T-helper 22 cell (primary cell): ENCODE results near the gene CLEC10A.
"Not testable (repeated sequence)": the region's sequence is repeated elsewhere in the genome, so short reads cannot be mapped to it uniquely, and the experiment has no call there.

Source experiments
- DNase-seq: peaks from one replicate; pipeline ENCODE4 v3.0.0-alpha.2; 2020; ENCODE audit warnings: low read depth

CLEC10A gene

DNA sequence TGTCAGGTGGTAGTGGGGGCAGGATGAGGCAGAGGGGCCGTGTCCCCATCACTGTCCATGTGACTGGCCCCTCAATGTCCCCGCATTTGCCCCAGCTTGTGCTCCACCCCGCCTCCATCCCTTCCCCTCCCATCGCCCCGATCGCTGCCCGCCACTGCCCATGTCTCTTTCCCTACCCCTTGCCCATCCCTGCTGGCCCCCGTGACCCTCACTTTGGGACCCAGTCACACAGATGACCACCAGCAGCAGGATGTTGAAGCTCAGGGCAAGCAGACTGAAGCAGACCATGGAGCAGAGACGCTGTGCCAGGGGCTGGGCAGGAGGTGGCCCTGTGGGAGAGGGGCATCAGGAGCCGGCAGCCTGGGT lies 28.5 kb upstream of the CLEC10A start:
- DNase-seq, result no peak

DNA sequence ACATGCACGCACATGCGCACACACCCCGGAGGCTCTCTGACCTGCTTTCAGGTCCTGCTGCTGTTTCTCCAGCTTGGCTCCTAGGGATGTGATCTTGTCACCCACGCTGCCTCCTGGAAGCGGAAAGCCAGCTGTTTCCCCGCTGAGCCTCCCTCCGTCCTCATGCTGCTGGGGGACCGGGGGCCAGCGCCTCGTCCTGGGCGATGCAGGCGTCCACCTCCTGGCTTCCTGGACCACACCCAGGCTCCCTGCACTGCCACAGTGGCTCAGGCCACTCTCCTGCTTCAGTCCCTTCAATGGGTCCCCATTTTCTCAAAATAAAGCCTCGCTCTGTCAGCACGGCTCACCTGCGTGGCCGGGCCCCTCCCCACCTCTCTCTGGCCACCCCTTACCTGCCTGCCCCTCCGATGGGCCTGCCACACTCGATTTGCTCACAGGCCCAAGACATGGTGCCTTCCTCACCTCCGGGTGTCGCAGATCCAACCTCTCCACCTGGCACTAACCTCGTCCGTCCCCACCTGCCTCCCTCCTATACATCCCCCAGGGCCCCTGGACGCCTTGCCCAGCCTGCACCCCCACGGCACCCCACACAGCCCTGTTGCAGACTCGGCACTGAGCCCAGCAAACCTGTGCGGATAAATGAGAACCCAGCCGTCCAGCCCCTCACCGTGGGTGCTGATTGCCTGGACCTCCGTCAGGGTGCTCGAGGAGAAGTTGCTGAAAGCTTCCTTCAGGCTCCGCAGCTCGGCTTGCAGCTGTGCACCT lies 27.9 kb upstream of the CLEC10A start:
- no peak for DNase-seq

DNA sequence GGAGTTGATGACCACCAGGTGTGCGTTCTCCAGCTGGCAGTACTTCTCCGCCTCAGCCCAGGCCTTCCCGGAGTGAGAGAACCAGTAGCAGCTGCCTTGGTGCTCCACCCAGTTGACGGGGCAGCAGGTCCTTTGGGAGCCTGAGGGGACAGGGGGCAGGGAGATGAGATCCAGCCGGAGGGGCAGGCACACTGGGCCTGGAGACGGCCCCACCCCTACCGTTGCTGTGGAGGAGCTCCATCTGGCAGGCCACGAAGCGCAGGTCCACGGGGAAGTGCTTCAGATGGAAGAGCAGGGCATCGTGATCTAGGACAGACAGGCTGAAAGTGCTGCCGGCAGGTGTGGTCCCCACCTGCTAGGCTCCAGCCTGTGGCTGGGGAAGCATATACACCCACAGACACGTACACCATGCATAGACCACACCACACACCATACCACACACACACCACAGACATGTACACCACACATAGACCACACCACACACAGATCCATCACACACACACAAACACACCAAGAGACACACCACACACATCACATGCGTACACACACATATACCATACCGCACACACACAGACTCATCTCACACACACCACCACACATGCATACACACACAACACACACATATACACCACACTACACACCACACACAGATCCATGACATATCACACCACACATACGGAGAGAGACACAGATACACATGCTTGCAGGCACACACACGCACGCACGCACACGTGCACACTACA lies 27.1 kb upstream of the CLEC10A start:
- no peak for DNase-seq

- DNase-seq, result no peak
These were observed 22.4 kb upstream of the CLEC10A start for GRCh38 chr17:7102421-7102820.

DNA sequence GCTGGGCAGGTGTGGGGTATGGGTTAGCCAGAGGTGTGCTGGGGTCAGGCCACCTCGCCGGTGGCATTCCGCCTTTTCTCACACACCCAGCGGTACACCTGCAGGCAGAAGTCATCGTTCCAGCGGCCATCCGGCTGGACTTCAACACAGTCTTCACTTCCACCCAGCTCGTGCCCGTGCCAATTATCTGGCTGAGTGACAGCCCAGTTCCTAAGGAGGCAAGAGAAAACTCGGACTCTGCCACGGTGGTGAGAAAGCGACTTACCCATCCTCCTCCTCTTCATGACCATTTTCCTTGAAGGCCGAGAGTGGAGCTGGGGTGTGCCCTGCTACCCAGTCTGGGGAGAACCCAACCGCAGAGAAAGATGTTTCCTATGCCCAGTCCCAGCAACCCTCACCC lies 21.5 kb upstream of the CLEC10A start:
- no peak for DNase-seq

DNA sequence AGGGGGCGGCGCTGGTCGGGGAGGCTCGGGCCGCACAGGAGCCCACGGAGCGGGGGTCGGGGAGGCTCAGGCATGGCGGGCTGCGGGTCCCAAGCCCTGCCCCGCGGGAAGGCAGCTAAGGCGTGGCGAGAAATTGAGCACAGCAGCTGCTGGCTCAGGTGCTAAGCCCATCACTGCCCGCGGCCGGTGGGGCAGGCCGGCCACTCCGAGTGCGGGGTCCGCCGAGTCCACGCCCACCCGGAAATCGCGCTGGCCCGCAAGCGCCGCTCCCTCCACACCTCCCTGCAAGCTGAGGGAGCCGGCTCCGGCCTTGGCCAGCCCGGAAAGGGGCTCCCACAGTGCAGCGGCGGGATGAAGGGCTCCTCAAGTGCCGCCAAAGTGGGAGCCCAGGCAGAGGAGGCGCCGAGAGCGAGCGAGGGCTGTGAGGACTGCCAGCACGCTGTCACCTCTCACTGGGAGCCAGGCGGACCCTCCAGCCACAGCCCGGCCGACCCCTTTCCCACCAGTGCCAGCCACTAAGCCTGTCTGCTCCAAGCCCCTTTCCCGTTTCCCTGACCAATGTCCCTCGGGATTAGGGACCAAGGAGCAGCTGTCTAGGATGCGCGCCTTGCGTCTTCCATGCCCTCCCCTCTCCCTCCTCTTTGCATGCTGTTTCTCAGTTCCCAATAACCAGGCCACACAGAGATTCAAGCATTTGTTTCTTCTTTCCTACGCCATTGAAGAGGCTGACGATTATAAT lies 20.8 kb upstream of the CLEC10A start:
- DNase-seq, result not testable (repeated sequence)

DNA sequence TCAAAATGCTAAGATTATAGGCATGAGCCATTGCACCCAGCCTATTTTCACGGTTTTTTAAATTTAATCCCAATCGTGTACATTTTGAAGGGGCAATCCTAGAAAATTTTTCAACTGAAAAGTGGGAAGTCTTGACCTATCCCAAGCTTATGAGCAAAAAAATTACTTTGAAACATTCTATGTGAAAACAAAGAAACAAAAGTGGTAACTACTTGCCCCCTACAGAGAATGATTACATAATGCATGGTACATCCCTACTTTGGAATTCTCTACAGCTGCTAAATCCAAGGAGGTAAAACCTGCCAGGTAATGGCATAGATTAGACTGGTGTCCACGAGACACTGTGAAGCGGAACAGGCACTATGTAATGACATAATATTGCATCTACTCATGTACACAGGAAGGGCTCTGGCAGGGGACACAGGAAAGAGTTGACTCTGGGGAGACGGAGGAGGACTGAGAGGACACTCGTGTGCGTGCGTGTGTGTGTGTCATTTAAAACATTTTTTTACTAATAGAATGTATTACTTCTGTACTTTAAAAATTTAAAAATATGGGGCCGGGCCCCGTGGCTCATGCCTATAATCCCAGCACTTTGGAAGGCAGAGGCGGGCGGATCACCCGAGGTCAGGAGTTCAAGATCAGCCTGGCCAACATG lies 18.9 kb upstream of the CLEC10A start:
- no peak for DNase-seq

GRCh38 chr17:7097940-7098339 lies 17.9 kb upstream of the CLEC10A start:
- no peak for DNase-seq

DNA sequence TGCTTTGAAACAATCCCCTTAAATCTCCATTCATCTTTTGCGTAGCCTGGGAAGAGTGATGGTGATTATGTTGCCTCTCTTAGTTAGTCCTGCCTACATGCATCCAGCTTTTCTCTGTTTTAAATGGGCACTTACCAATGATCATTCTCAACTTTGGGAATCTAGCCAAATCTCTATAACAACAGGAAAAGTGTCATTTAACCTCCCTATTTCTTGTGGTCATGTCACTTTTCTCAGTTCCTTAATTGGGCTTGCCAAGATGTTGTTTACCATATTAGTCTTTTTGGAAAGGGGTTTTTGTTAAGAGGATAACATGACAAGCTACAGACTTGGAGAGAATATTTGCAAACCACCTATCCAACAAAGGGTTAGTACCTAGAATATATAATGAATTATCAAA lies 15.6 kb upstream of the CLEC10A start:
- DNase-seq, result no peak

GRCh38 chr17:7094652-7095019 lies 14.6 kb upstream of the CLEC10A start:
- no peak for DNase-seq

DNA sequence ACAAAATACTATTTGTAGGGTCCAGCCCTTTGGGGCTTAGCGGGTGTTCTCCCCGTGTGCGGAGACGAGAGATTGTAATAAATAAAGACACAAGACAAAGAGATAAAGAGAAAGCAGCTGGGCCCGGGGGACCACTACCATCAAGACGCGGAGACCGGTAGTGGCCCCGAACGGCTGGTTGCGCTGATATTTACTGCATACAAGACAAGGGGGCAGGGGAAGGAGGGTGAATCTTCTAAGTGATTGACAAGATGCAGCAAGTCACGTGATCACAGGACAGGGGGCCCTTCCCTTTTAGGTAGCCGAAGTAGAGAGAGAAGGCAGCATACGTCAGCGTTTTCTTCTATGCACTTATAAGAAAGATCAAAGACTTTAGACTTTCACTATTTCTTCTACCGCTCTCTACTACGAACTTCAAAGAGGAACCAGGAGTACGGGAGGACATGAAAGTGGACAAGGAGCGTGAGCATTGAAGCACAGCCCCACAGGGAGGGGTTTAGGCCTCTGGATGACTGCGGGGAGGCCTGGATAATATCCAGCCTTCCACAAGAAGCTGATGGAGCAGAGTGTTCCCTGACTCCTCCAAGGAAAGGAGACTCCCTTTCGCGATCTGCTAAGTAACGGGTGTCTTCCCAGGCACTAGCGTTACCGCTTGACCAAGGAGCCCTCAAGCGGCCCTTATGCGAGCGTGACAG lies 11.4 kb upstream of the CLEC10A start:
- DNase-seq, result peak; percentile 10

- not testable (repeated sequence) for DNase-seq
These were observed 9.5 kb upstream of the CLEC10A start for GRCh38 chr17:7089570-7089969.

- not testable (repeated sequence) for DNase-seq
These were observed 8.4 kb upstream of the CLEC10A start for GRCh38 chr17:7088442-7088841.

GRCh38 chr17:7084088-7084487 lies 4.0 kb upstream of the CLEC10A start:
- DNase-seq, result no peak

- no peak for DNase-seq
These were observed 3.5 kb upstream of the CLEC10A start for GRCh38 chr17:7083592-7083991.

DNA sequence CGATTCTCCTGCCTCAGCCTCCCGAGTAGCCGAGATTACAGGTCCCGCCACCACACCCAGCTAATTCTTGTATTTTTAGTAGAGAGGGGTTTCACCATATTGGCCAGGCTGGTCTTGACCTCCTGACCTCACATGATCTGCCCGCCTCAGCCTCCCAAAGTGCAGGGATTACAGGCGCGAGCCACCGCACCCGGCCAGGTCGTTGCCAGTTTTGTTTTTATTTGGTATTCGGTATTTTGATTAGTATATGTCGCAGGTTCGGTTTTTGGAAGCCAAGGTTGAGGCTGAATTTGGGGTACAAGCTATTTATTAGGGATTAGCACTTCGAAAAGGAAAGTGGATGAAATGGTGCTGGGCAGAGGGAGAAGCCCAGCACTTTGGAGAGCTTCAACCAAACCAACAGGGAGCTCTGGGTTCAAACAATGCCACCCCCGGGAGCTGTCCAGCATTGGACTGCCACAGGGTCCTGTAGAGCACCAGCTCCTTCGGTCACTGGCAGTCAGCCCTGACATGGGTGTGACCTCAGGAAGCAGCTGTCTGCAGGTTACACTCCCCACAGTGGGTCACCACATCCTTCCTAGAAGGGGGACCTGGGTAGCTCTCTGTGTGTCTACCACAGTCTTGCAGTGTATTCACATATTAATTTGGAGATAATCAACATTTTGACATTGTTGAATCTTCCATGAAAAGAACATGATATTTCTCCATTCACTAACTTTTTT lies 1.5 kb upstream of the CLEC10A start:
- no peak for DNase-seq

DNA sequence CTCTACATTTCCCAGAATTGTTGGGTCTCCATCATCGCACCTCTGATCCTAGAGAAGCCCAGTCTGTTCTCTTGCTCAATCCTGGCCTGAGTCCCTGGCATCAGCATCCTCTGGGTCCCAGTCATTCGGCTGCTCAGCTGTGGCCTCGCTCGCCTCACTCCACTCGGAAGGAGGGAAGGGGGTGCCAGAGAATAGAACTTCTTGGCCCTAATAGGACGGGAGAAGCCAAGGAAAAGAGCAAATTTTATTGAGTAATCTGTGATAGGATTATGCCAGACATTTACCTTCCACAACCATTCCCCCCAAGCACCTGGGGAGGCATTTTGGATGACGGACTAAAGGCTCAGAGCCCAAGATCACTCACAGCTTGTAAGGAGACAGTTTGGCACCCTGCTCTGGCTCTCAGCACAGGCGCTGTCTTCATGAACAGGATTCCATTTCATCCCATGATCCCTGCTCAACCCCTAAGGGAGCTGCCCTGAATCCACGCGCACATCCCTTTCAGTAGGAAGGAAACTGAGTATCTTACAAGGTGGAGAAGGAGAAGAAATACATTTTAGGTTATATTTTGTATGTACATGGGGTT lies 498 bp upstream of the CLEC10A start:
- no peak for DNase-seq

GRCh38 chr17:7078711-7079110 lies 1.3 kb downstream of the CLEC10A start:
- no peak for DNase-seq

- DNase-seq, result no peak
These were observed 2.0 kb downstream of the CLEC10A start for GRCh38 chr17:7077911-7078546.

DNA sequence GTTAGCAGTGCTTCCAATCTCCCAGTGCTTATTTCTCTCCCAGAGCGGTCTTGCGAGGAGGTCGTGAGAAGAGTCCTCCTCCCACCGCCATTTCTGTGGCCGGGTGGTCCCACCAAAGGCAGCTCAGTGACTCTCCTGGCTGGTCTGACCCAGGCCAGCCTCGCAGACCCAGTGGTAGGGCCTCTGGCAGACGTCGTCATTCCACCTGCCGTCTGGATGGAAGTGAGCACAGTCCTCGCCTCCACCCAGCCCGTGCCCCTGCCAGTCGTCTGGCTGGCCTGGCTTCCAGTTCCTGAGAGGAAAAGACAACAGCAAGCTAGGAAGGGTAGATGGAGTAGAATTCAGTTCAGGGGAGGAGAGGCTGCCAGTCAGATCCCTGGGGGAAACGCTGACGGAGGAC lies 5.1 kb downstream of the CLEC10A start:
- no peak for DNase-seq
